ENCODE measurements around the gene CAMTA1. TPM values are rescaled to one million over a fixed set of nuclear protein-coding genes. Genes with fewer than 3 reads are reported as not detected.

The CAMTA1 gene
- polyA plus RNA-seq, 3 donors: 82.3 to 84.7 (median 83.6) TPM

GRCh38 chr1:6923012-6923411 lies 137.8 kb downstream of the CAMTA1 start:
- DNase-seq (ENCODE audit: low read depth in 3 of 3, low spot score in 2 of 3): no peak

GRCh38 chr1:6923416-6923815 lies 138.2 kb downstream of the CAMTA1 start:
- no peak for DNase-seq (ENCODE audit: low read depth in 3 of 3, low spot score in 2 of 3)

GRCh38 chr1:6923955-6924881 lies 139.0 kb downstream of the CAMTA1 start:
- DNase-seq (ENCODE audit: low read depth in 3 of 3, low spot score in 2 of 3): no peak

DNA sequence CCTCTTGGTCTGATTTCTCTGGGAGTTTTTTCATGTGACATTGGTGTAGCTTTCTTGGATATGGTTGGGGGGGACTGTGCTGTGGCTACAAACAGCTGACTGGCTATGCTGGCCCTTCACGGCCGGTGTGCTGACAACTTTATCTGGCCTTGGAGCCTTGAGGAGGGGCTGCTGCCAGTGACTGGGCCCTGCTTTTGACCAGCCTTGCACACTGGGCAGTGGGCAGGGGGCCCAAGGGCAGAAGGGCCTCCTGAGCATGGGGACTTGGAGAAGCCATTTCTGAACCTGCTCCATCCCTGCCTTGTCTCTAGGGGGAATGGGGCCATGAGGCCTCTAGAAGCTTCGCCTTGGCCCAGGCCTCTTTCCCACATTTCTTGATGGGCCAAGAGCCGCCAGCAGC lies 139.6 kb downstream of the CAMTA1 start:
- DNase-seq (ENCODE audit: low read depth in 3 of 3, low spot score in 2 of 3): no peak

- no peak for DNase-seq (ENCODE audit: low read depth in 3 of 3, low spot score in 2 of 3)
Measured at GRCh38 chr1:6927626-6928025, 142.4 kb downstream of the CAMTA1 start.

DNA sequence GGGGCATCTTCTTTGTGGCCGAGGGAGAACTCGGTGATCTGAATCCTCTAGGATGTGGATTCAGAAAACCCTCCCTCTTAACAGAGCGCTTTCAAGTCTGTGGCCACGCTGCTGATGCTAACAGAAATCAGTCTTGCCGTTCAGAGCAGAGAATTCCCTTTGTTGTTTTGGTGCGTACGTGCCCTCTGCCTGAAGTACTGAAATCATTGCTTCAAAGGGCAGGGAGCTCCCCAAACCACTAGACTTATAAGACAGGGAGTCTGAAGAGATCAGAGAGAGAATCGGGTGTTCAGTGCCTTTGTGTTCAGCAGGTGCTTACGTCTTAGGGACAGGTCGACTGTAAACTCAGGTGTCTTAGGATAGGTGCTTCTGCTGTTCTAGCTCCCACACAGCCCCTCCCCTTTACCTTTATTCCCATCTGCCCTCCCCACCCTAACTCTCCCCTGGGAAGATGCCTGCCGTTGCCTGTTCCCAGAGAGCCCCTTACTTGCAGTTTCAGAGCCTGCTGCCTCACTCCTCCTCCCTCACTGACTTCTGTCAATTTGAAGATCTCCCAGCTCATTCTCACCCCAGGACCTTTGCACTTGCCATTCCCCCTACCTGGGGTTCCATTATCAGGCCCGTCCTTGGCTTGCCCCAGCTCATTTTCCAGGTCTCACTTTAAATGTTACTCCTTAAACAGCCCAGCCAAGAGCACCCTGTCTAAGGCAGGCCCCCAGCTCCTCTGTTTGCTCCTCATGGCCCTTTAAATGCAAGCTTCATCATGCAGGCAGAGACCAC lies 143.0 kb downstream of the CAMTA1 start:
- DNase-seq (ENCODE audit: low read depth in 3 of 3, low spot score in 2 of 3): no peak

DNA sequence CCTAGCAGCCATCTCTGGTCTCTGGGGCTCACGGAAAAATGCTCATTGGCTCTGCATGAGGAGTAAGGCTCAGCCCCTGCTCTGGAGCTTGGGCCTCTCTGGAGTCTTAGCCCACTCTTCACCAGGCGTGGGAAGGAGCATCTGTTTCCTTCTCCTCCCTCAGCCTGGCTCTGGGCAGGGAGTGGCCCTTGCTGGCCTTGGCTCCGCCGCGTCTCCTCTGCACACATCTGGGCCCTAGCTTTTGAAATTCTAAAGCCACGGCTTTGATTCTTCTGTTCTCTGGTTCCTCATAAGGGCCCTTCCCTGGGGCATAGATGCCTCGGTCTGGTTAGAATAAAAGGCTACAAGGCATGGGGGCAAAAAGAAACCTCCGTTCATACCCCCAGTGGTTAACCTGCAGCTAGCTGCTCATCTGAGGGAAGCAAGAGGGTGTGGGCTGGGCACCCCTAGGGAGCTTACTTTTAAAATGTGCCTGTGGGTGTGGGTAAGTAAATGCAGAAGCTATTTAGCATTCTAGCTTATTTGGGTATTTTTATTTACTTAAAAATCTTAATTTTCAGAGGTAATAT lies 145.6 kb downstream of the CAMTA1 start:
- no peak for DNase-seq (ENCODE audit: low read depth in 3 of 3, low spot score in 2 of 3)

DNA sequence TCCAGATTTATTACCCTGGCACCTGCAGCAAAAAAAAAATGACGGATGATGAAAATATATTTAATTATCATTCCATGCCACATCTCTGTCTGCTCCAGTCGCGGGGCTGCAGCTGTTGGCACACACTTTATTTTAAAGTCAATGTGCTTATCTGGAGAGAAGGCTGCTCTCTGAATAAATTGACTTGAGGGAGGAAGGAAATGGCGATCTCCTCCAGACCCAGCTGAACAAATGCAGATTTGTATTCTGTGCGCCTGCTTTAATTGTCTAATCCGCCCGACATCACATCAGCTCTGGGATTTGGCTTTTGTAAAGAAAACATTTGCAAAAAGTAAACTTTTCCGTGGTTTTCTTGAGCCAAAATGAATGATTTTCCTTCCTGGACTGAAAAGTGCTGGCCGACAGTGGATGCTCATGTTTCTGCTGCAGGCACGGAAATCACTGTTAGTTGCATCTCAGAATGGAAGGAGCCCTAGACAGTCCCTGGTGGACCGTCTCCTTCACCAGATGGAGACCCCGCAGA lies 150.2 kb downstream of the CAMTA1 start:
- no peak for DNase-seq (ENCODE audit: low read depth in 3 of 3, low spot score in 2 of 3)

DNA sequence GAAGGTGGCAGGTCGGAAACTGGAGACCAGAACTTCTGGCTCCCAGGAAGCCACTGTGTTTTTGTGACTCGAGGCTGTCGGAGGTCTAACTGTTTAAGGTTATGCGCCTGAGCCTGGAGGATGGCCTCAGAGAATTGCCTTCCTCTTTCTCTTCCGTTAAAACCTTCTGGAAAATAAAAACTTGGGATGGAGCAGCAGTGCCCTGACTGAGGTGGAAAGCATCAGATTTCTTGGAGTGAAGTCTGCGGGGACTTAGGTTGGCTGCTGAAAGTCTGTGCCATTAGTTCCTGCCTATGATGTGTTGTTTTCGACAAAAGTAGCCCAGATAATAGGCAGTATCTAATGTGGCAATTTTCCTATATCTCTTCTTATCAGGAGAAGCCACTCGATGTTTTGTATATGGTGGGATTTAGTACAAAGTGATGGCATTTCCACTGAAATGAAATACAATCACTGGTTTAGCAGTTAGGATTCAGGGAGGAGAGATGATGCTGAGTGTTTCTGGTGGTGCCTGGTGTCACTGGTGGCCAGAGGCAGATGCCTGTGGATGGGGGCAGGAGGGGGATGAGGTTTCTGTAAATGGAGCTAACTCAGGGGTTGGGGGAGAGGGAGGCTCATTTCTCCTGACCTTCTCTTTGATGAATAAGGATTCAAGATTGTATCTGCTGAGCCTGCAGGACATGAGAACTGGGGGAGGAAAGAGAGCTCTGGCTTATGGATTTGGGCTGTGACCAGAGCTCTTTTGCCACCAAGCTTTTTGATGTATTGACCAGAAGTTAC lies 150.8 kb downstream of the CAMTA1 start:
- DNase-seq (ENCODE audit: low read depth in 3 of 3, low spot score in 2 of 3): no peak

GRCh38 chr1:6937048-6937447 lies 151.8 kb downstream of the CAMTA1 start:
- DNase-seq (ENCODE audit: low read depth in 3 of 3, low spot score in 2 of 3): no peak

DNA sequence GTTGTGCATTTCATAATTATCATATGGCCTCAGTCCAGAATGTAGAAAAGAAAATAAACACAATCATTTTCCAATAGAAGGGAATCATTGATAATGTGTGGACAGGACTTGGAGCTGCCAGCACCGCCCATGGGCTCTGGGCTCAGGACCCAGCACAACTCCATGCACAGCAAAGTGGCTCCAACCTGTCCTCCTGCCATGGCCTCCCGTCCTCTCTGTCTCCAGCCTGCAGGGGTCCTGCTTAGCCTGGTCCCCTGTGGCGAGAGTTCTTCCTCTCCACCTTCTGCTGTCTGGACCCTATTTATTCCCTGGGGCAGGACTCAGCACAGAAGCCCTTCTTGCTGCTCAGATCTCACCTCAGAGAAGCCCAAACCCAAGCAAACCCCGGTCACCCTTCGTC lies 154.1 kb downstream of the CAMTA1 start:
- no peak for DNase-seq (ENCODE audit: low read depth in 3 of 3, low spot score in 2 of 3)

DNA sequence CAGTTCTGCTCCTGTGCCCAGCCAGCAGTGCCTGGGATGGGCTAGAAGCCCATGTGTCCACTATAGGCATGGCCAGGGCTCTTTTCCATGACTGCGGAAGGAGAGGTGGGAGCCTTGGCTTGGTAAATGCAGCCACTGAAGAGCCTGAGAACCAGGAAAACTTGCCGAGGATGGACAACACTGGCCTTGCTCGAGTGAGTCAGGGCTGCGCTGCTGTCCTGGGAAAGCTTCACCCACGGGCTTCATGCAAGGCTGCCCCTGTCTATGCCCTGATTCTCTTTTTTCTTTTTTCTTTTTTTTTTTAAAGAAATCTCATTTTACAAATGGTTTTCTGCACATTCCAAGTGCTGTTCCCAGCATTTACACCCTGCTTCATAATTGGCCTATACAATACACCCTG lies 156.5 kb downstream of the CAMTA1 start:
- DNase-seq (ENCODE audit: low read depth in 3 of 3, low spot score in 2 of 3): no peak

GRCh38 chr1:6942990-6943389 lies 157.7 kb downstream of the CAMTA1 start:
- no peak for DNase-seq (ENCODE audit: low read depth in 3 of 3, low spot score in 2 of 3)

DNA sequence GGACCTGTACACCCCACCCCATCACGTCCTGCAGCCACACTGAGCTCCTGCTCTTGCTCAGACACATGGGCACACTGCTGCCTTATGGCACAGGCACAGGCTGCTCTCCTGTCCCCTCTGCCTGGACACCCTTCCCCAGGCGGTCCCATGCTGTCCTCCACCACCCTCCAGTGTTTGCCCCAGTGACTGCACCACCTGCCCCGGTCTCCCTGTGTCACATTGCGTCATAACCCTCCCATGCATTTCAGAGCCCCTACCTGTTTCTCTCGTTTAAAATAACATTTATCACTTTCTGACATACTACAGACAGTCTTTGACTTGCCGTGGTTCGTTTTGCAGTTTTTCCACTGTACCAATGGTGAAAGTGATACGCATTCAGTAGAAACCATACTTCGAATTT lies 159.2 kb downstream of the CAMTA1 start:
- no peak for DNase-seq (ENCODE audit: low read depth in 3 of 3, low spot score in 2 of 3)

DNA sequence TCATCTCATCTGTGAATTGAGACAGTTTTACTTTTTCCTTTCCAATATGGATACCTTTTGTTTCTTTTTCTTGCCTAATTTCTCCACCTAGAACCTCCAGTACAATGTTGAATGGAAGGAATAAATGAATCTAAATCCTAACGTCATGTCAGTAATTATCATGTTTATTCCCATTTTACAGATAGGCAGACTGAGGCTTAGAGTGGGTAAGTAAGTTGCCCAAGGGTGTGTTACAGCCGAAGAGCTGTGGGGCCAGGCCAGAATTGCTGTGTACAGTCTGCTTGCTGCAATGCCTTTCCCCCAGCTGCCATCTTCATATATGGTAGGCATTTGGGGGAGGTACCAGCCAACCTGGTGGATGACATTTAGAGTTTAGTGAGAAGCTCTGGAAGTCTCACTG lies 162.7 kb downstream of the CAMTA1 start:
- DNase-seq (ENCODE audit: low read depth in 3 of 3, low spot score in 2 of 3): no peak

DNA sequence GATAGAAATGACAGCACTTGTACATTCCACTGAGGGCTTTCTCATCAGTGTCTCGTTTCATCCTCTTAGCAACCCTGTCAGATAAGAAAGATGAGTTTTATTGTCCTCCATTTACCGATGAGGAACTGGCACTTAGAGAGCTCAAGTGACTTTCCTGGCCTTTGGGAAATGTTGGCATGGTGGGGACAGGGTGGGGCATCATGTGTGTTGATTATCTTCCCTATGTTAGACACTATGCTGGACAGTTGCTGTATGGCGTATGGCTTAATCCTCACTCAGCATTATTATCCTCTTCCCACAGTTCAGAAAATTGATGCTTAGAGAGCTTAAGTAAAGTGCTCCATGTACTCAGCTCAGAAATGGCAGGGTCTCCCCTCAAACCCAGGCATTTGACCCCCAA lies 163.2 kb downstream of the CAMTA1 start:
- DNase-seq (ENCODE audit: low read depth in 3 of 3, low spot score in 2 of 3): no peak

DNA sequence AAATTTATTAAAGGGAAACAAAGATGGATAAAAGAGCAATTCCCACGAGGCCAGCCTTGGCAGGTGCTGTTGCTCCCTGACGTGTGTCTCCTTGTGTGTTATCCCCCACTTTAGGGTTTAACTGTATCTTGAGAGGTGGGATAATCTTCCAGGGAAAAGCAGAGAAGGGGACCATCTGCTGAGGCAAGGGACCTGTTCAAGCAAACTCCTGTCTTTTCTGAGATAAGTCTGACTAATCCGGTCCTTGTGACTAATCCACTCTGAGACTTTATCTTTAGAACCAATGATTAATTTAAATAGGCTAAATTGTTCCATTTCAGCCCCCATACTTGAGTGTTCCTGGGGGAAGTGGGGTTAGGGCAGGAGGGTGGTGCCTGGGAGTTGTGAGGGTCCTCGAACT lies 163.6 kb downstream of the CAMTA1 start:
- DNase-seq (ENCODE audit: low read depth in 3 of 3, low spot score in 2 of 3): no peak

- DNase-seq (ENCODE audit: low read depth in 3 of 3, low spot score in 2 of 3): no peak
Measured at GRCh38 chr1:6950001-6950765, 164.9 kb downstream of the CAMTA1 start.

- DNase-seq (ENCODE audit: low read depth in 3 of 3, low spot score in 2 of 3): no peak
Measured at GRCh38 chr1:6951536-6951935, 166.3 kb downstream of the CAMTA1 start.

GRCh38 chr1:6953216-6953615 lies 168.0 kb downstream of the CAMTA1 start:
- DNase-seq (ENCODE audit: low read depth in 3 of 3, low spot score in 2 of 3): no peak
